Suprapubic skin (tissue), 4 donors: ENCODE data around the gene GRK5. TPM values are rescaled to one million over a fixed set of nuclear protein-coding genes. Genes with fewer than 3 reads are reported as not detected.

Experiments used
- DNase-seq, 2 donors: peaks; one replicate each; pipeline ENCODE4 v3.0.0-alpha.2; 2019; ENCODE audit warnings: low spot score in 2 of 2
- H3K27ac ChIP-seq: fragments of 200-600 bp; sonication (generic); one replicate; pipeline ENCODE4 v1.5.1; 2019
- H3K27me3 ChIP-seq: fragments of 200-600 bp; sonication (generic); one replicate; pipeline ENCODE4 v1.5.1; 2019
- H3K36me3 ChIP-seq: fragments of 200-600 bp; sonication (generic); one replicate; pipeline ENCODE4 v1.5.1; 2019
- H3K4me1 ChIP-seq: fragments of 200-600 bp; sonication (generic); one replicate; pipeline ENCODE4 v1.5.1; 2019
- H3K4me3 ChIP-seq: fragments of 200-600 bp; sonication (generic); one replicate; pipeline ENCODE4 v1.5.1; 2019; ENCODE audit warnings: mild to moderate bottlenecking
- H3K9me3 ChIP-seq: fragments of 200-600 bp; sonication (generic); one replicate; pipeline ENCODE4 v1.5.1; 2019
- EP300 ChIP-seq: sonication (generic); formaldehyde crosslinking; IDR thresholded peaks from one replicate; pipeline ENCODE4 v1.6.1; 2017; ENCODE audit warnings: antibody characterized with exemption
- POLR2A ChIP-seq, 2 donors: fragments of 450-650 bp; IDR thresholded peaks; one replicate each; pipeline ENCODE4 v1.6.1; 2017; ENCODE audit warnings: antibody characterized with exemption in 2 of 2, mild to moderate bottlenecking in 2 of 2, moderate library complexity in 2 of 2
- POLR2AphosphoS5 ChIP-seq, 3 donors: sonication (generic); formaldehyde crosslinking; IDR thresholded peaks; one replicate each; pipeline ENCODE4 v1.6.1; 2017; ENCODE audit warnings: antibody characterized with exemption in 3 of 3
- WGBS: methylation state at CpG from one replicate; pipeline ENCODE4 v1.1.5; 2018; 5-methylcytosine and 5-hydroxymethylcytosine counted together
- total RNA-seq, 4 donors: library from RNA; depleted of rRNA; stranded (reverse); fragments of >200 nt; gene quantifications; one replicate each; pipeline ENCODE4 v1.1.0, GENCODE V29; 2016
- TF ChIP-seq, protein P1 (sequence below), 2 donors: fragments of 200-600 bp in 1 of 2; fragments of 450-650 bp in 1 of 2; sonication (generic) in 1 of 2; IDR thresholded peaks; one replicate each; pipeline ENCODE4 v1.5.1; 2016 to 2019; ENCODE audit warnings: antibody characterized with exemption in 2 of 2, mild to moderate bottlenecking in 1 of 2, moderate library complexity in 1 of 2

GRK5 gene
- total RNA-seq, 4 donors from 2014 or later = 4.8 to 9.0 (median 6.7) TPM

DNA sequence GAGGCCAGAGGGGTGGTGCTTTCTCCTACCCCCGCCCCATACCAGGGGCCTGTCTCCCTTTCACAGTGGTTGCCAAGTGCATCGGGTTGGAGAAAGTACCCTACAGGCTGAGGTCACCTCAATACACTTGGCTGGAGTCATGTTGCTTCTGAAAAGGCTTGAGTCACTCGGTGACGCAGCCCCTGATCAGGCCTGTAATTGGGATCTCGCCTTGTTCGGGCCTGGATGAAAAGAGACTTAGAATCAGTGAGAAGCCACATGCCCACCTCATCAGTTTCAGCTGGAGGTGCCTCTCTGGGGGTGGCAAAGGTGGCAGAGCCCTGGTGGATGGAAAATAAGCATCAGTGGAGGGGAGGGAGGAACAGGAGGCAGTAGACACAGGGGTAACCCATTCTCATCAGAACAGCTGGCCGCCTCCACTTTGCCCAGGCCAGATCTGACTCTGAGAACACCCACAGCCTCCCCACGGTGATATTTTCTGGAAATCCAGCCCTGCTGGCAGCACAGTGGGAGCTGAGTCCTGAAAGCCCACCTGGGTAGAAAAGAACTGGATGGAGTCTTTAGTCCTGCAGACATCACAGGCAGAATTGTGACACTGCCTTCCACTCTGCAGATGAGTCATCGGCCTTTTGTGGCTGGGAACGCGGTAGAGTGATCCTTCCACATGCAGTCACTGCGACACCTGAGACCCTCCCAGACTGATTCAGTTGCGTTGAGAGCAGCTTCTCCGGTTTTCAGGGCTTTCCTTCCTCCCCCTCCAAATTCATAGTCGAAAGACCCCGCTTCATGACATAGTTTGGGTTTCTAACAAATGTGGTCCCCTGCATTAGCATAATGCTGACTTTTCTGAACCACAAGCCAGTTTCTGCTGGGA is 108.0 kb downstream of the GRK5 start:
- TF ChIP-seq, protein P1, sequence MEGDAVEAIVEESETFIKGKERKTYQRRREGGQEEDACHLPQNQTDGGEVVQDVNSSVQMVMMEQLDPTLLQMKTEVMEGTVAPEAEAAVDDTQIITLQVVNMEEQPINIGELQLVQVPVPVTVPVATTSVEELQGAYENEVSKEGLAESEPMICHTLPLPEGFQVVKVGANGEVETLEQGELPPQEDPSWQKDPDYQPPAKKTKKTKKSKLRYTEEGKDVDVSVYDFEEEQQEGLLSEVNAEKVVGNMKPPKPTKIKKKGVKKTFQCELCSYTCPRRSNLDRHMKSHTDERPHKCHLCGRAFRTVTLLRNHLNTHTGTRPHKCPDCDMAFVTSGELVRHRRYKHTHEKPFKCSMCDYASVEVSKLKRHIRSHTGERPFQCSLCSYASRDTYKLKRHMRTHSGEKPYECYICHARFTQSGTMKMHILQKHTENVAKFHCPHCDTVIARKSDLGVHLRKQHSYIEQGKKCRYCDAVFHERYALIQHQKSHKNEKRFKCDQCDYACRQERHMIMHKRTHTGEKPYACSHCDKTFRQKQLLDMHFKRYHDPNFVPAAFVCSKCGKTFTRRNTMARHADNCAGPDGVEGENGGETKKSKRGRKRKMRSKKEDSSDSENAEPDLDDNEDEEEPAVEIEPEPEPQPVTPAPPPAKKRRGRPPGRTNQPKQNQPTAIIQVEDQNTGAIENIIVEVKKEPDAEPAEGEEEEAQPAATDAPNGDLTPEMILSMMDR (IDR thresholded peaks at IDR 0.05) = no peak
- no peak for TF ChIP-seq POLR2A (IDR thresholded peaks at IDR 0.05)
- H3K4me3 ChIP-seq = no peak overlapping the region
- H3K4me1 ChIP-seq = peaks cover 7% of the 10 kb centered on the region
- DNase-seq = no peak
- H3K27me3 ChIP-seq = no peaks in the 10 kb centered on the region
- no peaks in the 10 kb centered on the region for H3K36me3 ChIP-seq
- WGBS = 83% methylated on average over 13 of the region's 16 CpGs
- peak overlapping the region; percentile 59 for H3K27ac ChIP-seq
- H3K9me3 ChIP-seq = no peaks in the 10 kb centered on the region

DNA sequence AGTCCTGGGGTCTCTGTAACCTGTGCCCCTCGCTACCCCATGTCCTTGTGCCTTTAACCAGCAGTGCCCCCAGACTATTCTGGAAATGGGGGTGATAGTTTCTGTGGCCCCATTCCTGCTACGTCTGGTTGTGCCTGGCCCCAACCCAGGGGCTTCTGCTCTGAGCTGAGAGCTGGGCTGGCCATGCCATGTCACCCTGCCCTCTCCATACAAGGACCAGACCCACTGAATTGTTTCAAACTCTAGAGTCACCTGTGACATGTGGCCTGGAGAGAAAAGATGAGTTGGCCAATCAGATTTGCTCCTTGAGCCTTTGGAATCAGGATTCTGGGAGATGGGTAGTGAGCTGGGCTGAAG is 108.6 kb downstream of the GRK5 start:
- H3K27me3 ChIP-seq = no peaks in the 10 kb centered on the region
- H3K36me3 ChIP-seq = no peaks in the 10 kb centered on the region
- no peak overlapping the region for H3K4me3 ChIP-seq
- 73% methylated on average over 1 of the region's 2 CpGs for WGBS
- peaks cover 7% of the 10 kb centered on the region for H3K4me1 ChIP-seq
- H3K9me3 ChIP-seq = no peaks in the 10 kb centered on the region
- no peak for TF ChIP-seq POLR2AphosphoS5 (IDR thresholded peaks at IDR 0.05)
- no peak for TF ChIP-seq EP300
- no peak for TF ChIP-seq POLR2A (IDR thresholded peaks at IDR 0.05)
- TF ChIP-seq, protein P1 (IDR thresholded peaks at IDR 0.05) = no peak
- no peak for DNase-seq
- H3K27ac ChIP-seq = no peak overlapping the region

DNA sequence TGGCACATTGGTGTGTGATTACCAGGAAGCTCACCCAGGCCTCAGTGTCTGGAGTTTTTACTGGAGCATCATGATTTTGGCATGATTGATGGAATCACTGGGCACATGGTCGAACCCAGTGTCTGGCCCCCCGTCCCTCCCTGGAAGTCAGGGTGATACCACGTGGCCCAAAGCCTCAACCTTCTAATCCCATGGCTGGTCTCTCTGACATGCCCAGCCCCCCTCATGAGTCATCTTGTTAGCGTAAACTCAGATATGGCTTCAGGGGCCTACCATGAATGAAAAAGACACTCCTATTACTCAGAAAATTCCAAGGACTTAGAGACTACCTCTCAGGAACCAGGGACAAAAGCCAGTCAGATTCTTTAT is 109.3 kb downstream of the GRK5 start:
- H3K27ac ChIP-seq = no peak overlapping the region

DNA sequence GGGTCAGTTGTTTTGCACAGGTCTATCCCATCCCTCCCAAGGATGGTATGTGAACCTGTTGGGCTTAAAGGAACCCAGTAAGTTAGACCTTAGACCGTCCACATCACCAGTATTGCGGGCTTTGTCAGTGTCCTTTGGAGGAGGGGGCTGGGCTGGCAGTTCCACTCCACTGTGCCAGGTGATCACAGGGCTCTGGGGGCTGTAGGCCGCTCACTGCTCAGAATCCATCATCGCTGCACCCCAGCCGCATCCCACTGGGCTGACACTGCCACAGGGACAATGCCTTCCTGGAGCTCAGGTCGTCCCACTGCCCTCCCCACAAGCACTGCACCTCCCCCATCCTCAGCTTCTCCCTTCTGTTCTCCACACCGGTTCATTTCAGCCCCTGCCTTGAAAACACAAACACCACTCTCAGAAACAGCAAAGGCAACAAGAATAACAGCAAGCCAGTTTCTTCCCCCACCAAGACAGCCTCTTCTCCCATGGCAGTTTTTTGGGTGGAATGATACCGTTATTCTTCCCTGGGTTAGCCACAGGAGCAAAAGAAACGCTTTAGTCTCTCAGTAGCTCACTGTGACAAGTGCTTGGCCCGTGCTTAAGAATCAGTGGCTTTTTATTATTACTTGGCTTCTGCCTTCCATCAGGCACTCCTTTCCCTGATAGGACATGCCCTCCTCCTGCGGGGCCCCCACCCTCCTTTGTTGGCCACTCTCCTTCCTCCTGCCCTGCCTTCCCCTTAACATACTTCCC is 111.2 kb downstream of the GRK5 start:
- TF ChIP-seq POLR2AphosphoS5 (IDR thresholded peaks at IDR 0.05) (no peak), EP300 (no peak), POLR2A (IDR thresholded peaks at IDR 0.05) (no peak)
- TF ChIP-seq, protein P1 (IDR thresholded peaks at IDR 0.05) = no peak
- Histone ChIP-seq H3K4me3 (no peak overlapping the region), H3K27me3 (no peaks in the 10 kb centered on the region), H3K36me3 (no peaks in the 10 kb centered on the region), H3K27ac (no peak overlapping the region), H3K4me1 (peaks cover 8% of the 10 kb centered on the region), H3K9me3 (no peaks in the 10 kb centered on the region)
- 69% methylated on average over 8 of the region's 11 CpGs for WGBS
- DNase-seq = no peak

More for the DNA sequence above, 109.3 kb downstream of the GRK5 start:
- Histone ChIP-seq H3K36me3 (no peaks in the 10 kb centered on the region), H3K27me3 (no peaks in the 10 kb centered on the region), H3K9me3 (no peaks in the 10 kb centered on the region), H3K4me3 (no peak overlapping the region), H3K4me1 (peaks cover 7% of the 10 kb centered on the region)
- no peak for DNase-seq
- TF ChIP-seq POLR2A (IDR thresholded peaks at IDR 0.05) (no peak), POLR2AphosphoS5 (IDR thresholded peaks at IDR 0.05) (no peak), EP300 (no peak)
- TF ChIP-seq, protein P1 (IDR thresholded peaks at IDR 0.05) = no peak
- 51% methylated on average over 4 of the region's 4 CpGs for WGBS

DNA sequence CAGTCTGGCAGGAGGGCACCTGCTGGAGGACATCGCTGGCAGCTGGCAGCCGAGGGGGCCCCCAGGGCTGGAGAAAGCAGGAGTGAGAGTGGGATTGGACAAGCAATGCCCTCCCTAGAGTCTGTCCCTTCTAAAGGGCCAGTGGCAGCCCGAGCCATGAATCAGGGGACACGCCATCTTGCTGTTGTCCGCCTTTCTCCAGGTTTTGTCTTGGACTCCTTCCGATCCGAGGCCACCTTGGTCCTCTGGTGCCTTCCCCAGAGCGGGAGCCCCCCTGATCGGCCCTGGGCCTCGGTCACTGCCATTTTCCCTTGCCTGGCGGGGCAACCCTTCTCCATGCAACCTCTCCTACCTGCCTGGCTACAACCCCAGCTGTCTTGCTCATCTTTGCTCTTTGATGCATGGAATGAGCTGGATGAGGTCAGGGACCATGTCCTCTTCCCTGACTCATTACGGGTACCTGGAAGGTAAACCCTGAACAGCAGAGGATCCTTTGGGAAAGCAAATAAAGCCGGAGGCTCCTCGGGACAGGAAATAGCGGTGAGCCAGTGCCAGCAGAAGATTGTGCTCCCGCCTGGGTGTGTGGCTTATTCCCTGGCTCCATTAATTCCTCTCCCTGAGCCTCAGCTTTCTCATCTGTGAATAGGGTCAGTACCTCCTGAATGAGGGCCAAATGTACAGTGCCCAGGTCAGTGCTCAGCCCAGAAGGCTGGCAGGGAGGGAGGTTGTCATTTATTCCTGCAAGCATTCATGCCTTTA is 112.0 kb downstream of the GRK5 start:
- Histone ChIP-seq H3K27ac (no peak overlapping the region), H3K4me1 (peaks cover 10% of the 10 kb centered on the region), H3K9me3 (no peaks in the 10 kb centered on the region), H3K4me3 (no peak overlapping the region), H3K36me3 (no peaks in the 10 kb centered on the region), H3K27me3 (no peaks in the 10 kb centered on the region)
- no peak for DNase-seq
- TF ChIP-seq, protein P1 (IDR thresholded peaks at IDR 0.05) = no peak
- TF ChIP-seq EP300 (no peak), POLR2AphosphoS5 (IDR thresholded peaks at IDR 0.05) (no peak)
- WGBS = 89% methylated on average over 16 of the region's 16 CpGs
